Nephron progenitor cell (in vitro differentiated cells): ENCODE data around the gene TTC39B.

ENCODE experiments used
- DNase-seq: peaks from one replicate; pipeline ENCODE4 v3.0.0; 2021
- H3K27ac Mint-ChIP-seq: 2 replicates; pipeline ENCODE4 v1.8.0; 2021; ENCODE audit warnings: mild to moderate bottlenecking, moderate library complexity, mixed read lengths
- H3K27me3 Mint-ChIP-seq: 2 replicates; pipeline ENCODE4 v1.8.0; 2021; ENCODE audit warnings: mild to moderate bottlenecking, low read depth, mixed read lengths; ENCODE audit not compliant: poor library complexity
- H3K36me3 Mint-ChIP-seq: 2 replicates; pipeline ENCODE4 v1.8.0; 2021; ENCODE audit warnings: low read depth, mixed read lengths
- H3K4me1 Mint-ChIP-seq: 2 replicates; pipeline ENCODE4 v1.8.0; 2021; ENCODE audit warnings: mixed read lengths
- H3K4me3 Mint-ChIP-seq: 2 replicates; pipeline ENCODE4 v1.8.0; 2021; ENCODE audit warnings: mild to moderate bottlenecking, moderate library complexity, mixed read lengths
- H3K9me3 Mint-ChIP-seq: 2 replicates; pipeline ENCODE4 v1.8.0; 2021; ENCODE audit warnings: mild to moderate bottlenecking, moderate library complexity, mixed read lengths
- CTCF ChIP-seq: fragments of 200-600 bp; sonication (generic); IDR thresholded peaks from 2 replicates; pipeline ENCODE4 v1.5.0; 2021; ENCODE audit warnings: antibody characterized with exemption

TTC39B gene

GRCh38 chr9:15176836-15177235 lies 130.2 kb downstream of the TTC39B start:
- no peak for TF ChIP-seq CTCF
- H3K9me3 Mint-ChIP-seq = peaks cover 4% of the 10 kb centered on the region
- no peaks in the 10 kb centered on the region for H3K4me1 Mint-ChIP-seq
- H3K27me3 Mint-ChIP-seq = no peaks in the 10 kb centered on the region
- DNase-seq = no peak
- H3K27ac Mint-ChIP-seq = no peak overlapping the region
- H3K4me3 Mint-ChIP-seq = no peak overlapping the region
- peaks cover 25% of the 10 kb centered on the region for H3K36me3 Mint-ChIP-seq

GRCh38 chr9:15163931-15164330 lies 143.1 kb downstream of the TTC39B start:
- Mint-ChIP-seq H3K36me3 (peaks cover 7% of the 10 kb centered on the region), H3K9me3 (peaks cover 6% of the 10 kb centered on the region), H3K27me3 (no peaks in the 10 kb centered on the region), H3K27ac (no peak overlapping the region), H3K4me1 (peaks cover 15% of the 10 kb centered on the region), H3K4me3 (no peak overlapping the region)
- DNase-seq = no peak
- TF ChIP-seq CTCF = no peak

DNA sequence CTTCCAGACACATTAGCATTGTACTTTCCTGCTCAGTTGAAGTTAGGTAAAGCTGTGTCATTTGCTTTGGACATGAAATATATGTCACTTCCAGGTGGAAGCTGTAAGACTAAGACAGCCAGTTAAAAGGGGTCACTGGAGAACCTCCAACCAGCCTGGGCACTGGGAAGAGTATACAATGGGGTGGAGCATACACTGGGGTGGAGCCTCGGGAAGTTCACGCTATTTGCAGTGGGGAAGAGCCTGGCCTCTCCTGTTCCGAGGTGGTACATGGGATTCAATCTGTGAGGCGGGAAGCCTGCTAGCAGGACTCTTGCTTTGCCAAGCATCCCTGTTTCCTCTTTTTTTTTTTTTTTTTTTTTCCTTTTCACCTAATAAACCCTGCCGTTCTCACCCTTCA lies 145.3 kb downstream of the TTC39B start:
- Mint-ChIP-seq H3K9me3 (peaks cover 10% of the 10 kb centered on the region), H3K4me1 (peaks cover 23% of the 10 kb centered on the region), H3K27ac (peak overlapping the region; percentile 63), H3K36me3 (no peaks in the 10 kb centered on the region), H3K4me3 (no peak overlapping the region), H3K27me3 (no peaks in the 10 kb centered on the region)
- no peak for TF ChIP-seq CTCF
- no peak for DNase-seq

DNA sequence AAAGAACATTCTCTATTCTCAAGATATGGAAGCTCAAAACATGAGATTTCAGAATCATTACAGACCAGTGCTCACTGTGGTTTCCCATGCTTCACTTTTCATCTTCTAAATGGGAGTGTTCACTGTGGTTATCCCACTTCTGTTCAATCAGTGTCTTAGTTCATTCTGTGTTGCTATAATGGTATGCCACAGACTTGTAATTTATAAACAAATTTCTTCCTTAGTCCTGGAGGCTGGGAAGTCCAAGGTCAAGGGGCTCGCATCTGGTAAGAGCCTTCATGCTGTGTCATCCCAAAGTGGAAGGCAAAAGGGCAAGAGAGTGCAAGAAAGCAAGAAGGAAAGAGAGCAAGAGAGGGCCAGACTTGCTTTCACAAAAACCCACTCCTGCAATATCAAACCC lies 146.3 kb downstream of the TTC39B start:
- Mint-ChIP-seq H3K4me1 (peaks cover 33% of the 10 kb centered on the region), H3K27ac (no peak overlapping the region), H3K9me3 (peaks cover 10% of the 10 kb centered on the region), H3K36me3 (no peaks in the 10 kb centered on the region), H3K27me3 (no peaks in the 10 kb centered on the region), H3K4me3 (no peak overlapping the region)
- TF ChIP-seq CTCF = no peak
- no peak for DNase-seq

DNA sequence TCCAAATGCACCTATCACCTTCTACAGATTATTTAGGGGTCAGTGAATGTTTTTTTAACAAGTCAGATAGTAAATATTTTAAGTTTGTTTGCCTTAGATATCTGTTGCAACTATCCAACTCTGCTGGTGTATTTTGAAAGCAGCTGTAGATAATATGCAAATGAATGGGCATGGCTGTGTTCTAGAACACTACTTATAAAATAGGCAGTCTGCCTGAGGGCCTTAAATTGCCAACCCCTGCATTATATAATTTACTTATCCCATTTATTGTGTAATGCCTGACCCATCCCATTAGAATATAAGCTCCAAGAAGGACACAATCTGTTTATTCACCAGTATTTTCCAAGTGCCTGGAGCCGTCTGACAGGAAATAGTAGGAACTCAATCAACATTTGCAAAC lies 149.0 kb downstream of the TTC39B start:
- Mint-ChIP-seq H3K9me3 (peaks cover 10% of the 10 kb centered on the region), H3K27me3 (no peaks in the 10 kb centered on the region), H3K4me1 (peaks cover 52% of the 10 kb centered on the region), H3K36me3 (no peaks in the 10 kb centered on the region), H3K4me3 (no peak overlapping the region), H3K27ac (peak overlapping the region; percentile 18)
- no peak for TF ChIP-seq CTCF
- DNase-seq = no peak

GRCh38 chr9:15157381-15157780 lies 149.6 kb downstream of the TTC39B start:
- Mint-ChIP-seq H3K4me3 (no peak overlapping the region), H3K27me3 (no peaks in the 10 kb centered on the region), H3K27ac (peak overlapping the region; percentile 18), H3K9me3 (peaks cover 10% of the 10 kb centered on the region), H3K4me1 (peaks cover 45% of the 10 kb centered on the region), H3K36me3 (no peaks in the 10 kb centered on the region)
- DNase-seq = no peak
- TF ChIP-seq CTCF = no peak
